ENCODE results near the gene CHRNB1.

Gene CHRNB1

DNA sequence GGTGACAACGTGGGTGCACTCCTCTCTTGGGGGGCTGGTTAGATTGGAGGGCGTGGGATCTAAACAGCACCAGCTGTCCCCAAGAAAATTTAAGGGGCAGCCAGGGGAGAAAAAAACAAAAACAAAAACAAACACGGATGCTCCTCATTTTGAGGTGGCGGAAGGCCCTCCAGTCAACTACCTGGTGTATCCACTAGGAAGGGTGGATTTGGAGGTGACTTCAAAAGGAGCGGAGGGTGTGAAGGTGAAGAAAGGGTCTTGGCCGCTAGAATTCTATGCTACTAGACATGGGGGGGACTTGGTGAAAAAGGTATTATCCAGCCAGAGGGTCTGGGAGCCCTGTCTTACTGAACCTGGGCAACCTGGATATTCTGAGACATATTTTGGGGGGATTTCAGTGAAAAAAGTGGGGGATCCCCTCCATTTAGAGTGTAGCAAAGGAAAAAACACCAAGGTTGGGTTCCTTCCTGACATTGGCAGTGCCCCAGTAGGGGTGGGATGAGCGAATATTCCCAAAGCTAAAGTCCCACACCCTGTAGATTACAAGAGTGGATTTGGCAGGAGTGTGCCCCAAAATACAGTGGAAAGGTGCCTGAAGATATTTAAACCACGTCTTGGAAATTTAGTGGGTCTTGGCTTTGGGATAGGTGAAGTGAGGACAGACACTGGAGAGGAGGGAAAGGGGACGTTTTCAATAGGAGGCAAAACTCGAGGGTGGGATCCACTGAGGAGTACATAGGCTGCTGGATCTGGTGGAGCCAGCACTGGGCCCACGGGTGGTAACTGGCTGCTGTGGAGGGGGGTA is 6.0 kb upstream of the CHRNB1 start:
- DNase-seq, result no peak

- DNase-seq, result no peak
Measured at GRCh38 chr17:7439462-7440112, 5.3 kb upstream of the CHRNB1 start, which contains the start of gene FGF11. Gene FGF11, plus strand, starts transcription at chr17:7439512. Its CDS starts 109 bp downstream, at chr17:7439621.

DNA sequence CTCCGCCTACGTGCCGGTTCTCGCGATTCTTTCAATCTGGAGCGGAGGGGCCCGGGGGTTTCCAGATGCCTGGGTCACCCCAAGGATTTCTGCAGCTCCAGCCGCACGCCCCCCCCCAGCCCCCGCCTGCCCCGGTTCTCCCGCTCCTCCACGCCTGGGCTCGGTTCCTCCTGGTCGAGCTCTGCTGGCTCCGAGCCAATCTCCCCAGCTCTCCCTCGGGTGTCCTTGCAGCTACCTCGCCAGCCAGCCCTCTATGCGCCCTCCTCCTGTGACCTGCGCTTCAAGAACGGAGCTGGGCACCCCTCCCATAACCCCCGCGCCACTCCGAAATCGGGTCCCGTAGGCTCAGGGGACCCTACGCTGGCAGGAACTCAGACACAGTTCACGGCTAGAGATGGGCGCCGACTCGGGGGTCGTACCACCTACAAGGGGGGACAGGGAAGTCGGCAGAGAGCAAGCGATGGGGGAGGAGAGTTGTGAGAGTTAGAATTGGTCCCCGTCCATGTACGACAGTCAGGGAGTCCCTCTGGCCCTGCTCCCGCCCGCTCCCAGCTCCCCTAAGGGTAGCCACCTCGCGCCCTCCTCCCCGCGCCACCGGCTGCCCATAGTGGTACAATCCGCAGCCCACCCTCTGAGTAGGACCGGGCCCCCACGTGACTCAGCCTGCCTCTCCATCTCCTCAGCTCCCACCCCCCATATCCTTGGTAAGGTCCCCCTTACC is 4.6 kb upstream of the CHRNB1 start:
- no peak for DNase-seq

GRCh38 chr17:7440834-7441195 is 4.0 kb upstream of the CHRNB1 start:
- no peak for DNase-seq

DNA sequence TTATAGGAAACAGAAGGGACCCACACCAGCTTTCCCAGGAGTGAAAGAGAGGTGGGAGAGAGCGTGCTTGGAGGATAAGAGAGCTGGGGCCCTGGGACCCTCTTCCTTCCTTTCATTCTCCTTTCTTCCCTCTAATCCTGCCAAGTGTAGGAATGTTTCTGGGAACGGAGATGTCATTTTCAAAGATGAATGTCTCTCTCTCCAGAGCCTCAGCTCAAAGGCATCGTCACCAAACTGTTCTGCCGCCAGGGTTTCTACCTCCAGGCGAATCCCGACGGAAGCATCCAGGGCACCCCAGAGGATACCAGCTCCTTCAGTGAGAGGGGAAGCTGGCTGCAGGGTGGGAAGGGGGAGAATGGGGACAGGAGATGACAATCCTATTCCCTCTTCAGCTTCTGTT is 3.6 kb upstream of the CHRNB1 start:
- DNase-seq, result no peak

DNA sequence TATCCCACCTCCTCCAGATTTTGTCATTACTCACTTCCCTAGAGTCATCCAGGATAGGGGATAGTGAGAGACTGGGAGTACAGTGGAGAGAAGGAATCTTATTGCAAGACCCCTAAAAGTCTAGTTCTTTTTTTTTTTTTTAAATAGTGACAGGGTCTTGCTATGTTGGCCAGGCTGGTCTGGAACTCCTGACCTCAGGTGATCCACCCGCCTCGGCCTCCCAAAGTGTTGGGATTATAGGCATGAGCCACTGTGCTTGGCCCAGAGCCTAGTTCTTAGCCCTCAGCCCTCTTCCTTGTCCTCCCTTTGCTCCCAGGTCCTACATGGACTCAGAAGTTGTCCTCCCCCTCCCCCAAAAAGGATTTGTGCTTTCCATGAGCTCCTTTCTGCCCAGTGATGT is 2.7 kb upstream of the CHRNB1 start:
- no peak for DNase-seq

GRCh38 chr17:7443499-7444485 is 1.1 kb upstream of the CHRNB1 start:
- DNase-seq, result no peak

- DNase-seq, result no peak
Measured at GRCh38 chr17:7445619-7445968, 733 bp downstream of the CHRNB1 start.

DNA sequence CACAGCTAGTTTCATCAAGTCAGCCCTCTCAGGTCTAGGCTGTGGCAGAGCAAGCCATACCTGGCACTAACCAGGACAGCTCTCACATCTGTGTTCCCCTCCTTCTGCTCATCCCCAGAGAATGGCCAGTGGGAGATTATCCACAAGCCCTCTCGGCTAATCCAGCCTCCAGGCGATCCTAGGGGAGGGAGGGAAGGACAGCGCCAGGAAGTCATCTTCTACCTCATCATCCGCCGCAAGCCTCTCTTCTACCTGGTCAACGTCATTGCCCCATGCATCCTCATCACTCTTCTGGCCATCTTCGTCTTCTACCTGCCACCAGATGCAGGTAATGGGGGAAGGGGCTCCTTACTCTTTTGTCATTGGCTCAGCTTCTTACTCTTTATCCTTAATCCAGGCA is 3.6 kb downstream of the CHRNB1 start:
- DNase-seq, result no peak

- no peak for DNase-seq
Measured at GRCh38 chr17:7459961-7460545, 15.2 kb downstream of the CHRNB1 start.

DNA sequence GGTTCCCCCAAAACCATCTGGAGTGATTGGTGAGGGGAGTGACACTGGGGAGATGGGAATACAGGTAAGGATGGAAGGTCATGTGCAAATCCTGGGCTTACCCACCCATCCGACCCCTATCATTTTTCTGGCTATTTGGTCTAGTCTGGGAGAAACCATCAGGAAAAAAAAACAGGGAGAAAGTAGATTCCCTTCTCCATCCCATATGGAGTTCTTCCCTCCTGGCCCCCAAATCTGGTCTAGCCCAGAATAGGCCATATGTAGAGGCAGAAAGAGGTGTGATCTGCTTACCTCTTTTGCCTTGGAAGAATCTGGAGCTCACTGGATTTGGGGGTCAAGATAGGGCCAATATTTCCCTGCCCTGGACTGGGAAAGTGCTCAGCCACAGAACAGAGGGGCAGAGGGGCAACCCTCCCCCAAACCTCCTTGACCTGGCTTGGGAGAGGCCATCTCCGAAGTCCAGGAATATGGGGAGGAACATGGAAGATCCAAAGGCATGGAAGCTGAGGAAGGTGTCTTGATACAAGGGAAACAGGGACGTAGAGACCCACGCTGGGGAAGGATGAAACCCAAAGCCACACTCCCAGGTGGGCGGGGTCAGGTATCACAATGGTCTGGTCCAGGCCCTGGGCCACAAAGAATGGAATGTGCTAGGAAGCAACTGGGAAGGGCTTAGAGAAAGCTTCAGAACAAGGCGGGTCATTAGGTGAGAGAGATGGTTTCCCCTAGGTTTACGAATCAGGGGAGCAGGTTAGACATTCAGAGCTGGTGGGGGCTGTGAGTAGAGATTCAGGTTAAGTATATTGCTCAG is 16.2 kb downstream of the CHRNB1 start:
- no peak for DNase-seq

DNA sequence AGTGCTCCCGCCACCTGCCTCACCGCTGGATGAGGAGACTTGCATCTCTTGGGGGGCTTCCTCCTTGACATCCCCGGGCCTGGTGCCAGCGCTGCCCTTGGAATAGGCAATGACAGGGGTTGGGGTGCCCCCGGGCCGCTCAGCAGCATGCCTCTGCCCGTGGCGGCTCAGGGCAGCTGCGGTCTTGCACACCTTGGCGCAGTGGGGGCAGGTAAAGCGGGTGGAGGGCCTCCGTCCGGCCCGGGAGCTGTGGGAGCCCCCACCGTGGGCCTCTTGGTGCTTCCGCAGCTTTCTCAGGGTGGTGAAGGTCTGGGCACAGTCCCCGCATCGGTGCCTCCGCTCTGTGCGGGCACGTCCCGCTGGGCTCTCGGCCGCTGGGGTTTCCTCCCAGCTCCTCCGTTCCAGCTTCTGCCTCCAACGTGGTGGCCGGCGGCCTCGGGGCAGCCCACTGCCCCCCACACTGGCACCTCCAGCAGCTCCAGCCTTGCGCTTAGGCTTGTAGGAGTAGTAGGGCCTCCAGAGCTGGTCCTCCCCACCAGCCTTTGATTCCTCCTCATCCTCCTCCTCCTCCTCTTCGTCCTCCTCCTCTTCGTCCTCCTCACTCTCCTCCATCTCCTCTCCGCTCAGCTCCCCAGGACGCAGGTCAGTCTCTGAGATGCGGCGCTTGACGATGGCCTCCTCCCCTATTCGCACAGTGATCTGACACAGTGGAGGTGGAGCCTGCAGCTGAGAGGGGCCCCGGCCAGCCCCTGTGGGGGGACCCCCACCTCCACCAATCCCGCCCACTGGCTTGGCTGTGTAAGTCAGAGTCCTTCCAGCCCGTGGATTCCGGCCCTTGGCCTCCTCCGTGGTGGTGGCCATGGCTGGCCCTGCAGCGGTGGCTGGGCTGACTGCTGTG is 17.9 kb downstream of the CHRNB1 start:
- DNase-seq, result no peak

DNA sequence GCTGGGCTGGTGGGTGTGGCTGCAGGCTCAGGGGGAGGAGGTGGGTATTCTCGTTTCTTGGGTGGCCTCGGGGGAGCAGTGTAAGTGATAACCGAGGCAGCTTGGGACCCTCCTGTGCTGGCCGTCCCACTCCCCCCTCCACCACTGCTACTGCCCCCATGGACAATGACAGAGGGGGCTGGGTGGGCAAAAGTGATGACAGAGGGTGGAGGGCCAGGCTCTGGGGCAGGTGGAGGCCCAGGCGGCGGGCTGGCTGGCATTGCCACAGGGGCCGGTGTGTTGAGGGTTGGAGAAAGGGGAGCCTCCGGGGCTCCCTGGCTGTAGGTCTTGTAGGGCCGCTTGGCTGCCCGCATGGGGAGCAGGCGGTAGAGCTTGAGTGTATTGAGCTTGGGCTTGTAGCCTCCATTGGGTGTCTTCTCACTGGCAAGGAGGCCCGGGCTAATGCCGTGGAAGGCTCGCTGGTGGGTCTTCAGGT is 18.5 kb downstream of the CHRNB1 start:
- DNase-seq, result no peak

GRCh38 chr17:7464081-7464480 is 19.2 kb downstream of the CHRNB1 start:
- no peak for DNase-seq

GRCh38 chr17:7465597-7466275 is 20.9 kb downstream of the CHRNB1 start:
- no peak for DNase-seq

GRCh38 chr17:7466318-7466638 is 21.4 kb downstream of the CHRNB1 start:
- no peak for DNase-seq

DNA sequence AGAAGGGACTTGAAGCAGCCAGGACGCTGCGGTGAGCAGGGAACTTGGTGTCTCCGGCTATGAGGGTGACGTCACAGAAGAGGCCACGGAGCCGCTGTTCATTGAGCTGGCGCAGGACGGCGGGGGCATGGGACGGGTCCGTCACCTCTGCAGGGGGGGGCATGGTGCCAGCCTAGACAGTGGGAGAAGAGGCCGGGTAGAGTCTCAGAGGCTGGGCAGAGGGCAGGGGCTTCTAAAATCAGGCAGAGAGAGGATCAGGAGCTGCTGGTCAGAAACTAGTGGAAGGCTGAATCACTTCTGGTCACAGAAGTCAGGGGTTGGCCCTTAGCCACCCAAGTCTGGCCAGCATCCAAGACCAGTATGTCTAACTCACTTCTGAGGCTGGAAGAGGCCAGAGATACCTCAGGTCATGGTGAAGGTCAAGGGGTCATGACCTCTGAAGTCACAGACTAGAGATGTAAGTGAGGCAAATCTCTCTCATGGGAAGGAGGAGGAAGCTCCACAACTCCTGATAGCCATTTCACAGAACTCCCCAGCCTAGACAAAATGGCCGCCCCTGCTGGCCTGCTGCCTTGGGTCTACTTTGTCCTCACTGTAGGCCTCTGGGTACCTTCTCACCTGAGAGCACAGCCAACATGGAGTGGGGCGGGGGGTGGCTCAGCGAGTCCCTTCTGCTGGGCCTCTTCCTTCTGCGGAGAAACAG is 21.9 kb downstream of the CHRNB1 start:
- no peak for DNase-seq

- no peak for DNase-seq
Measured at GRCh38 chr17:7467498-7467897, 22.6 kb downstream of the CHRNB1 start.

GRCh38 chr17:7468290-7468689 is 23.4 kb downstream of the CHRNB1 start:
- no peak for DNase-seq
